Activated CD4-positive, alpha-beta T cell treated with anti-CD3 and anti-CD28 coated beads for 1 hour (primary cell): ENCODE data around the gene EPHA2.

Source experiments
- DNase-seq: peaks from one replicate; pipeline ENCODE4 v3.0.0-alpha.2; 2020

Gene EPHA2

GRCh38 chr1:16149146-16149545 is 6.7 kb downstream of the EPHA2 start:
- no peak for DNase-seq

GRCh38 chr1:16148329-16149092 is 7.4 kb downstream of the EPHA2 start:
- DNase-seq: no peak

DNA sequence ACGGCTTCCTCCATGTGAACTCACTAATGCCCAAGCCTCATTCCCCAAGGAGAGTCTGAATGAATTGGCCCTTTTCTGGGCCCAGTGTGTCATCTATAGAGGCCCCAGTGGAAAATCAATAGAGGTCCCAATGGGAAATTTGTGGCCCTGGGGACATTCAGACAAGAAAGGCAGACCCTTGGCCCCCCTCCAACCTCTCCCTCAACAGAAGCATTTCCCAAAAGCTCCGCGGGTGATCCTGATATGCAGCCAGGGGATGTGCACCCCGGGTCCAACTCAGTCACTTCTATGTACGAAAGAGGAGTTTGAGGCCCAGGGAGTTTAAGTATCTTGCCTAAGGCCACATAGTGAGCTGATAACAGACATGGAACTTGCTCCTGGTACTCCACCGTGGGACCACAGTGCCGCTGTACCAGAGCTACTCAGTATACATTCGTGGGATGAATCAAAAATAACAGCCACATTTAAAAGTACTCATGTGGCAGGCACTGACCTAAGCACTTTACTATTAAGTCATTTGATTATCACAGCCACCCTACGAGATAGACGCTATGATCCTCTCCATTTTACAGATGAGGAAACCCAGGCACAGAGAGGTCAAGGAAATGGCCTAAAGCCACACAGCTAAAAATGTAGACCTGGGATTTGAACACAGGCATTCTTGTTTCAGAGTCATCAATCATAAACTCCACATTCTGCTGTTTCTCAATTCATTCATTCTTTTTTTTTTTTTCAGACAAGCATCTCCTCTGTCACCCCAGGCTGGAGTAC is 8.5 kb downstream of the EPHA2 start:
- no peak for DNase-seq

- no peak for DNase-seq
Measured at GRCh38 chr1:16146279-16147155, 9.4 kb downstream of the EPHA2 start.

DNA sequence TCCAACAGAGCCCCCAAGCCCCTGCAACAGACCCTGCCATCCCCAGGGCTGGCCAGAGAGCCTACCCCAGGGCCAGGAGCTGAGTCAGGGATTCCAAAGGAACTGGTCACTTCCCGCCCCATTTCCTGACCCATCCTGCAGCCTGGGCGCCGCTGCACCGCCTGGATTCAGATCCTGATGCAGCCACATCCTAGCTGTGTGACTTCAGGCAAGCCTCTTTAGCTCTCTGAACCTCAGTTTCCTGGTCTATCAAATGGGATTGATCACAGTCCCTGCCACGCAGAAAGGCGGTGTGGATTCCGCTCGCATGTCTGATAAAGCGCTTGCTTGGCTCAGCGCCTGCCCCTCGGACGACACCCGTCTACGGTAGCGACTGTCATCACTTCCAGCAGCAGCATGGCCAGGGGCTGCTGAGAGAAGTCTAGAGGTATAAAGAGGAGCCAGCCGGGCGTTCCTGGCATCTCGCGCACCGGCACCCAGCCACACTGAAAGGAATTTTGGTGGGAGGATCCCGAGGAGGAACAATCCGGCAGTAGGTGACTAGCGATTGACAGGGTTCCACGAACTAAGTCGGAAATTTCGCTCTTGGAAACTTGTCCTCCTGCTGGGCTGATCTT is 10.1 kb downstream of the EPHA2 start:
- no peak for DNase-seq

DNA sequence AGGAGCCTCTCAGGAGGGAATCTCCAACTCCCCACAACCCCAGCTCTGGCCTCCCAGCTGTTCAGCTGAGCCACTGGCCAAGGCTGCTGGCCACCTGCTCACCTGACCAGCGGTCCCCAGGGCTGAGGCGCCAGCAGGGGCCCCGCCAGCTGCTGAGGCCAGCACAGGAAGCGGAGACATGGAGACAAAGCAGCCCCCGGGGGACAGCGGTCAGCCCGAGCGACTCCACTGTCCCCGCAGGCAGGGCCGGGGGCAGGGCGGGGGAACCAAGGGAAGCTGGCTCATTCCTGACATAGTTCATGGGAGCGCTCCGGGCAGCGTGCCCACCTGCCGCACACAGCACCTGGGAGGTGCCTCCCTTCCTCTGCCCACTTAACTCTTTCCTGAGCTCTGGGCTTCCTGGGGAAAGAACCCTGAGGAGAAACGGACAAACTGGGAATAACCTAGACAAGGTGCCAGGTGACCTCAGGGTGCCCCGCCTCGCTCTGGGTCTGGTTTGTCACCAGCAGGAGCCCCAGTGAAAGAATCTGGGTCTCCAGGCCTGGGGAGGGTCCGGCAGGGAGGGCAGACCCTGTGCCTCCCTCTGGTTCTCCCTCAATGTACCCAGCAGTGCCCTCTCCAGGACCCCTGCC is 10.7 kb downstream of the EPHA2 start:
- no peak for DNase-seq

DNA sequence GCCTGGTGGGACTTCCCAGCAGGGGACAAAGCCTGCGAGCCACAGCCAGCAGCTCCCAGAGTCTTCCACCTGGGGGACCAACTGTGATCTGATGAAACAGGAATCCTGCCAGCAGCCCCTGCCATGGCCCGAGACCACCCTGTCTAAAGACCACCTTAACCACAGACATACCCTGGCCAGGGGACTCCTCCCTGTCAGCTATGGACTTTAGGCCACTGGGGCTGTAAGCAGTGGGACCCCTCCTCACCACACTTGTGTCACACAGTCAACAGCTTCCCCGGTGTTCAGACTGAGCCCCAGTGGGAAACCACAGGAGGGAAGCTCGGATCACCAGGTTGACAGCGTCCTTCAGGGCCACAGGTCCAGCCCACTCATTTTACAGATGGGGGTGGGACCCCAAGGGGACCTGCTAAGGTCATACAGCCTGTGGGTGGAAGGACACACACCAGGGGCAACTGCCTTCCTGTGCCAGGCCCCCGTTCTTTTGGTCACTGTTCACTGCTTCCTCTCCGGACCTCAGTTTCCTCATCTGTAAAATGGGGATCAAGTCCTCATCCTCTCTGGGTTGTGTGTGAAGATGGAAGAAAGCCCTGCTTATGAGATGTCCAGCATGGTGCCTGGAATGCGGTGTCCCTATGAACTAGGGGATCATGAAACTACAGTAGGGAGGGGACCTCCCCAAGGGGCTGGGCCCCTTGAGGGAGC is 11.4 kb downstream of the EPHA2 start:
- DNase-seq: no peak

DNA sequence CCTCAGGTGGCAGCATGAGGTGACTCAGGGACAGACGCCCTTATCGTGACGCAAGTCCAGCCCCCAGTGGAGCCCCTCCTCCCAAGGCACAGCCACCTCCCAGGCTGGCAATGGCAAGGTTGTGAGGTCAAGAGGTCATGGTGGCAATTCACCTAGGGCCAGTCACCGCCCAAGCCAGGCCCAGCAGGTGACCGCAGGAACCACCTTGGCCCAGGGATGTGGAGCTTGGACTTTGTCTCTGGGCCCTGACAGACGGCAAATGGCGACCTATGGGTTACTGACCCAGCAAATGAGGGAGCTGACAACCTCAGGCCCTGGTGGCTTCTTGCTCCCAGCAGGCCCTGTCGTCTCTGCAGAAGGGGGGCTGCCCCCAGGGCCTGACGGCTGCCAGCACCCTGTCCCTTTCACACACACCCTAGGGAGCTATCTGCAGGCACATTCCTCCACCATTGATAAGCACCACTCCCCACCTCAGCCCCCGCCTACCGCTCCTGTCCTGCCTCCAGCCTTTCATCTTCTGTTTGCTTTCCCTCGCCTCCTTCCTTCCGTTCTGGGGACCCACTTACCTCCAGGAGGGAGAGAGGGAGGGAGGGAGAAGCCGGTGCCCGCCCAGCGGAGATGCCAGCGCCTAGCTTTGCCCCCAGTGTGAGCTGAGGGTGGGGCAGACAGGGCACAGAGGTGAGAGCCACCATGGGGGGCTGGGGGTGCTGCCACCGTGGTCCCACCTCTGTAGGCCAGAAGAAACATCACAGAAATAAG is 12.1 kb downstream of the EPHA2 start:
- DNase-seq: no peak

DNA sequence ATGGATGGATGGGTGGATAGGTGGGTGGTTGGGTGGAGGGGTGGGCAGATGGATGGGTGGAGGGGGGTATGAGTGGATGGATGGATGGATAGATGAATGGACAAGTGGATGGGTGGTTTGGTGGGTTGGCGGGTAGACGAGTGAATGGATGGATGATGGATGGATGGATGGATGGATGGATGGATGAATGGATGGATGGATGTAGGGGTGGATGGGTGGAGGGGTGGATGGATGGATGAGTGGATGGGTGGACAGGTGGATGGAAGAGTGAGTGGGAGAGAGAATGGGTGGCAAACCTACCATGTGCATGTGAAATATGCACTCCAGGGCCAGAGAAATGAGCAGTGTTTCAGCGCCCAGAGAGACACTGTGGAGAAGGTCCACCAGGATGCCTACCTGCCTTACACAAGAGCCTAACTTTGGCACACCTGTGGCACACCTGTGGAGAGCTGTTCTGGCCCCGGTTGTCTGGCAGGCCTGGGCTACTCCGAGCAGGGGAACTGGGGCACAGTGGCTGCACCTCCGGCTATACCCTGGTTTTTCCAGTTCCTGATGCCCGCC is 12.8 kb downstream of the EPHA2 start:
- no peak for DNase-seq

- DNase-seq: no peak
Measured at GRCh38 chr1:16142383-16142995, 13.4 kb downstream of the EPHA2 start.

DNA sequence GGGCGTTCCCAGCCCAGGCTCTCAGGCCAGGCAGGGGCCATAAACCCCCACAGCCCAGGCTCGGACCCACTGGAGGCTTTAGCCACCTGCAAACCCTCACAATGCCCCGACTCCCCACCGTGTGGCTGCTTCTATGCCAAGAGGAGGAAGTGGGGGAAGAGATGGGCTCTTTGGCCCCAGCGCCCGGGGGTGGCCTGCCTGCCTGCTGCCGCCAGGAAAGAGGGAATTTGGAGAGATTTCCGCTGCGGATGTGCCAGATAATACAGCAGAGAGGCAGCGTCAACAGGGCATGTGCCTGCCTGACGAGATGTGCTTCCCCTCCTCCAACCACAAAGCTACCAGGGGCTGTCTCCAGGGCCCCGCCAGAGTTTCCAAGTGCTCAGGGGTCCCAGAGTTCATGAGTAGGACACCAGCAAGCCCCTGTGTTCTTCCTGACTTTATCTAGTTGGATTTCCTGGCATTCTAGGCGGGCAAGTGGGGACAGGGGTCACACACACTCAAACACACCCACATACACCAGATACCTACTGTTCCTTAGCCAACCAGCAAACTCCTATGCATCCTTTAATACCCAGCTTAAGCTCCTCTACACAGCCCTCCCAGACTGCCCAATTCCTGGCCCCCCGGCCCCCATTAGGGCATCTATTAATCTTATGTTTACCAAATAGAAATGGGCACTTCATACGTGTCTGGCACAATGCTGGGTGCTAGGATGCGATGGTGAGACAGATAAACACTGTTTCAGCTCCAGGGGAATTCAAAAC is 14.1 kb downstream of the EPHA2 start:
- no peak for DNase-seq

GRCh38 chr1:16140068-16140596 is 15.7 kb downstream of the EPHA2 start:
- DNase-seq: no peak

GRCh38 chr1:16139473-16139962 is 16.4 kb downstream of the EPHA2 start:
- no peak for DNase-seq

DNA sequence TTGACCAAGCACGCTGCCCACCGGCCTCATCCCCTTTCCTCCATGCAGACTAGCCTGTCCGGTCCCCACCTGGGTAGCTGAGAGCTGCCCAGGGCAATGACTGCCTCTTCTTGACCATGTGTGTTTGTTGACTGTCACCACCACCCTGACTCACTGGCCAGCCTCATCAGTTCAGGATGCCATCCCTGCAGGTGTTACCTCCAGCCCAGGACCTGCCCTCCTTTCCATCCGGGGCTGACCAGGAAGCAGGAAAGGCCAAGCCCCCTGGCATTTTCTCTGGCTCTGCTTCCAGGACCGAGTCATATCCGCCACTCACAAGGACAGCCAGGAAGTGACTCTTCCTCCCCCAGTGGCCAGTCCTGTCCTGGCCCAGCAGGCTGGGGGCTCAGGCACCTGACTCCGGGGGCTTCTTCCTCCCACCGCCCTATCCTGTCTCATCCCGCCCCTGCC is 17.1 kb downstream of the EPHA2 start:
- DNase-seq: no peak

- DNase-seq: no peak
Measured at GRCh38 chr1:16137890-16138467, 17.9 kb downstream of the EPHA2 start.

- DNase-seq: no peak
Measured at GRCh38 chr1:16135501-16135900, 20.4 kb downstream of the EPHA2 start.

GRCh38 chr1:16134906-16135305 is 21.0 kb downstream of the EPHA2 start:
- DNase-seq: no peak

DNA sequence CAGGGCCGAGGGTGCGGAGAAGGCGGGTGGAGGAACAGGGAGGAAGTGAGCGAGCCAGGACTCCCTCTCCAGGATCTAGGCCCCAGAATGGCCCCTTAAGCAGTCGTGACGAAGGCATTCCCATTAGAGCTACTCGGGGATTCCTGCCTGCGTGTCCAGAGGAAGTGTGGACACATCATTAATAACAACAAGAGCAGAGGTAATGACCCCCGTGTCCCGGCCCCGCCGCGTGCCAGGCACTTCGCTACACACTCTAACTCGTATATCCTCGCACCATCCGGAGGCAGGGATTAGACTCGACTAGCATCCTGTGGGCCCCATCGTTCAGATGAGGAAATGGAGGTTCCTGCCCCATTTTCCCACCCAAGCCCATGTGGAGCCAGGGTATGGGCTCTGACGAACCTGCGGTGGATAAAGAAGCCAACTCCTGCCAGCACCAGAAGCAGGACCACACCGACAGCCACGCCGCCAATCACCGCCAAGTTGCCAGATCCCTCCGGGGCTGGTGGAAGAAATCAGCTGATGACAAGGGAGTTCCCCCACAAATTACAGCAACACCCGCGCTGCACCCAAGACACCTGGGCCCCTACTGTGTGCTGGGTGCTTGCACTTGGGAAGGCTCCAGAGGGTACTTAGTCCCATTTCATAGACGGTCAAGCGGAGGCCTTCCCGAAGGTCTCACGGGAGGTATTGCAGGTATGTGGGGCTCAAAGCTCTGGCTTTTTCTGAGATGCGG is 21.6 kb downstream of the EPHA2 start:
- no peak for DNase-seq
